HG03460 (cell line): Measurements from ENCODE around the gene IKBKE.

Source experiments
- ATAC-seq: cut with Tn5 transposase; IDR thresholded peaks from one replicate; pipeline ENCODE4 v1.9.1; 2021; ENCODE audit not compliant: unreplicated experiment

The IKBKE gene

DNA sequence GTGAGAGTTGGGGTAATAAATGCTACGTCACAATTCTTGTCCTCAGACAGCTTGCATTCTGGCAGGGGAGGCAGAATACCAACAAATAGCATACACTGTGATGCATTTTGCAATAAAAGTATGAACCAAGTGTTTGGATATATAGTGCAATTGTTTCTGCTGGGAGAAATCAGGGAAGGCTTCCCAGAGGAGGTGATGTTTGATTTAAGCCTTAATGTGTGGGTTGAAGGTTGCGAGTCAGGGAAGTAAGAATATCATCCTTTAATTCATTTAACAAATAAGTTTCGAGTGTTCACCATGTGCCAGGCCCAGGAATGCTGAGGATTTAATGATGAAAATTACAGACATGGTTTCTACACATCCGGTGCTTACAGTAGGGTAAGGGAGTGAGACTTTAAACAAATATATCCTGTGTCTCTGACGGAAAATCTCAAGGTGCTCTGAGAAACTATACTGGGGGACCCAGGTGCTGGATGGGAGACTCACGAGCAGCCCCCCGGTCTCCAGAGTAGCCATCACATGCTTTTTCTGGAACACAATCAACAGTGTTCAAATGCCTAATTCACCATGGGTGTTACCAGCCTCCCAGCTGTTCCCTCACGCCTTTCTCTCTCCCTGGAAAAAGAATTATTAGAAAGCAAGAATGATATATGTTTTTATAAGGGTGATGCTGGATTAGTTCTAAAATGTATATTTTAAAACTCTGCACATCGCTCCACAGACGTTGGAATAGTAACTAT is 68.8 kb downstream of the IKBKE start:
- ATAC-seq, result no peak

DNA sequence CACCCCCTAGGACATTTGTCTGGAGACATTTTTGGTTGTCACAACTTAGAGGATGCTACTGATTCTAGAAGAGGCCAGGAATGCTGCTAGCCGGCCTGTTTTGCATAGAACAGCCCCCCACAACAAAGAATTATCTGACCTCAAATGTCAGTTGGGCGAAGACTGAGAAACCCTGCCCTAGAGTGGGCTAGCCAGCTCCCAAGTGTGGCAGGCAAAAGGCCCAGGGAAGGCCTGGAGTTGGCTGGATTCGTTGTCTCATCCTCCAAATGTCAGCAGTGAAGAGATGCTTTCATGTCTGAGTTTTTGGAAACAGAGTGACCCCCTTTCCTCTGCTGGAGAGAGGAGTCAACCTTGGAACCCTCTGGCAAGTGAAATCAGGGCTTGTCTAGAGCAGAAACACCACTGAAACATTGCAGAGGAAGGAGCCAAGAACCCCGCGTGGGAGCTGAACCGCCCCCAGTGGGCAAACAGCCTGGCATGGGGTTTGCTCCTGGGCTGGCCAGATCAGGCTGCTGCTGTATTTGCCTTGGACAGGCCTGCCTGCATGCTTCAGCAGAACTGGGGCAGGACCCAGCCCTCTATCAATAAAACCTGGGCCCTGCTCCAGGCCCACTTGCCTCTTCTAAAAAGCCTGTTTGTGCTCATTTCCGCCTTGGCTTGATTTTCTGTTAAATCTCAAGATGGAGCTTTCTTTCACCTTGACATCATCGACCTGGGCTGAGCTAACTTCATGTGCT is 69.9 kb downstream of the IKBKE start:
- ATAC-seq, result no peak

DNA sequence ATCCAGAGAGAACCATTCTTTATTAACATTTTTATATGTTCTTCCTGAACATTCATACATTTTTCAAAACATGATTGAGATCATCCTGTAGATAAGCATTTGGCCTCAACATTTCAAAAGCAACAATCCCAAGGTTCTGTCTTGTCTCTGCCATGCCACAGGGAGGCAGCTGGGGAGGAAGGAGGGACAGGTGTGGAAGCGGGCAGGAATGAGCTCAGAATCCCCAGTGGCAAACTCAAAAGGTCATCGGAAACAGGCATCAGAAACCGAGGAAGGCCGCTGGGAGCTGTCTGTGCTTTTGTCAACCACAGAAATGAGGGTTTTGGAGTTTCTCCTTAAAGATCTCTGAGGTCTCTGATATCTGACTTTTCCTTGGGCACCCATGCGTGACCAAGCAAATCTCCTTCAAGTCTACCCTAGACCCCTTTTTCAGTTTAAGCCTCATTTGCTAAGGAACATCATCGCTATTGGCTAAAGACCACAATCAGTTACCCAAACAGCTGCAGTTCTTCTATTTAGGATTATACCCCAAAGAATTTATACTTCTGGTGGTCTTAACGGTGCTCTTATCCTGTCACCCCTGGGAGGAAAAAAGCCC is 71.1 kb downstream of the IKBKE start:
- ATAC-seq, result no peak

DNA sequence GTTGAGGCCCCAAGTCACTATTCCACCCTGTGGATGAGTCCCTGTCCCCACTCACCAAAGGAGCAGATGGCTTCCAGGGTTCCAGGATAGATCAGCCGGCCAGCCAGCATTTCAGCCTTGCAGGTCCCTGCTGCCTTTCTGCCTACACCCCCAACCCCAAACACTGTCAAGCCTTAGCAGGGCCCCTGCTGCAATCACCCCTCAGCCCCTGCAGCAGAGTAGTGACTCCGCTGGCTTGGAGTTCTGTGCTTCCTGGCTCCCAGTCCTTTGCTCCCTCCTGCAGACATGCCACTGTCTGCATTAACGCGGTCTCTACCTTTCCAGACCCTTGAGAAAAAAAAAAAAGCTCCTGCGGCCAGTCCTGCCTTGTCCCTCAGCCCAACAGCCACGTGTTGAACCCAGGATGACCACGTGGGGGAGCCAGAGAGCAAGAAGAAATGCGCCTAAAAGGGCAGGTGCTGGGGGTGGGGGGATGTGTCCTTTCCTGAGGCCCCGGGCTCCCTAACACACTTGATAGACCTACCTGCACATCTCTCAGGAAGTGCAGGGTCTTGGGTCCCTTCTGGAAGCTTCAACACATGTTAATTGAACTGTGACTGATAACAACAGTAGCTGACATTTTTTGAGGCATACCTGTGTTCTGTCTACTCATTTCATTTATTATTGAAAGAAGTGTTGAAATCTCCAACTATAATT is 74.4 kb downstream of the IKBKE start:
- peak; percentile 57 for ATAC-seq

DNA sequence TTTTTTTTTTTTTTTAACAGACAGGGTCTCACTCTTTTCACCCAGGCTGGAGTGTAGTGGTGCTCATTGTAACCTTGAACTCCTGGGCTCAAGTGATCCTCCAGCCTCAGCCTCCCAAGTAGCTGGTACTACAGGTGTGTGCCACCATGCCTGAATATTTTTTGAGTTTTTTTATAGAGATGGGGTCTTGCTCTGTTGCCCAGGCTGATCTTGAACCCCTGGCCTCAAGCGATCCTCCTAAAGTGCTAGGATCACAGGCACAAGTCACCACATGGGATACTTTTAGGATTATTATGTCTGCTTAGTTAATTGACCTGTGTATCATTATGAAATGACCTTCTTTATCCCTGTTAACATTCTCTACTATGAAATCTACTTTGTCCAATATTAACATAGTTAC is 75.1 kb downstream of the IKBKE start:
- ATAC-seq, result no peak
